ENCODE measurements around the gene SRSF2. TPM values are rescaled to one million over a fixed set of nuclear protein-coding genes. Genes with fewer than 3 reads are reported as not detected.

Gene SRSF2, protein sequence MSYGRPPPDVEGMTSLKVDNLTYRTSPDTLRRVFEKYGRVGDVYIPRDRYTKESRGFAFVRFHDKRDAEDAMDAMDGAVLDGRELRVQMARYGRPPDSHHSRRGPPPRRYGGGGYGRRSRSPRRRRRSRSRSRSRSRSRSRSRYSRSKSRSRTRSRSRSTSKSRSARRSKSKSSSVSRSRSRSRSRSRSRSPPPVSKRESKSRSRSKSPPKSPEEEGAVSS
- 163 and 201 TPM in 2 replicates for total RNA-seq

DNA sequence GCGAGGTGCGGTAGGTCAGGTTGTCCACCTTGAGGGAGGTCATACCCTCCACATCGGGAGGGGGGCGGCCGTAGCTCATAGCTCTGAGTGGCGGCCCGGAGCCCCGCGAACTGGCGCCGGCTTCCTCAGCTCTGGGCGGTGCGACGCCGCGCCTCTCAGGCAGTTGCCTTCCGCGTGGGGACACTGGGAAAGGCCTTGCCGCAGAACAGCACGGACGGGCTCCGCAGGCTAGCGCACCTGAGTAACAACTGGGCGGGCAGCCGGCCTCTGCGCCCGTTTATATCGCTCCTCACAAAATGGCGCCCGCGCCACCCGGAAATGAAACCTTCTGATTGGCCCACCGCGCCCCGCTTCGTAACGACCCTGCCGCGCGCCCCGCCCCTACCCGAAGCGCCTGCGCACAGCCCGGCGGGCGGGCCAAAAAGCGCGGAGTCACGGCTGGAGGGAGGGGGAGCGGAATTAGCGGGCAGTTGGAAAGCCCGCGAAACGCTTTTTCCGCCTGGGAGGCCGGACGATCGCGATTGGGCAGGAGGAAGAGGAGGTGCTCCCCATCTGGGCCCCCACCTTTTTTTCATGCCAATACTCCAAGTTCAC lies at the start of gene SRSF2:
SRSF2 (minus strand) TSS at position 250 of the 594 bp plus-strand sequence; CDS start at position 79, 171 bp downstream.

DNA sequence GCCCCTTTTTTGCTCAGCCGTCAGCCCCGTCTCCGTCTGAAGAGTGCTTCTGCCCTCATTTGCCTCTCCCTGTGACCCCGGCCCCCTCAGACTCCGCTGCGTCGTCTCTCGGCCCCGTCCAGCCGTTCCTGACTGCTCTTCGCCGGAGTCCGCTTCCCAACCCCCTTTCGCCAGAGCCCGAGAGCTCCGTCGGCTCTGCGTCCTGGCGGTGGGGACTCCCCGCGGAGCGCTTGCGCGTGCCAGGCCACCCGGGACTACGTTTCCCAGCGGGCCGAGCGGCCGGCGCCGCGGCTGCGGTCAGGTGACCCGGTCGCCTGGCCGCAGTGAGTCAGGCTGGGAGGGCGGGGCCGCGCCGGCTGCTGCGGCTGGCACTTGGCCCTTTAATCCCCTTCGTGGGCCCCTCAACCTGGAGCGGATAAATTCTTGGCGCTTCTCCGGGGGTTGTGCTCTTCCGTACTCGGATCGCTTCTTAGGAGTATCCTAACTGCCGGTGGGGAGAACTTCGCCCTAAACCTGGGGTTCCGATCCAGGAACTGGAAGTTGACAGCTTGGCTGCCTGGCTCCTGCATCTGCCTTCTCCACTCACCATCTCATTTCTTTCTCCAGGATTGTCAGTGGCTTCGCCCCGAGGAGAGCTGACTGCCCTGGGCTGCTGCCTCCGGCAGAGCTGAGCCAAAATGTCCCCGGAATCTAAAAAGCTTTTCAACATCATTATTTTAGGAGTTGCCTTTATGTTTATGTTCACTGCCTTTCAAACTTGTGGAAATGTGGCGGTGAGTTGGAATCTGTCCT lies 741 bp upstream of the SRSF2 start, which contains the start of gene MFSD11:
MFSD11 (plus strand) TSS at position 444 of the 792 bp plus-strand sequence; CDS start at position 678, 234 bp downstream.

DNA sequence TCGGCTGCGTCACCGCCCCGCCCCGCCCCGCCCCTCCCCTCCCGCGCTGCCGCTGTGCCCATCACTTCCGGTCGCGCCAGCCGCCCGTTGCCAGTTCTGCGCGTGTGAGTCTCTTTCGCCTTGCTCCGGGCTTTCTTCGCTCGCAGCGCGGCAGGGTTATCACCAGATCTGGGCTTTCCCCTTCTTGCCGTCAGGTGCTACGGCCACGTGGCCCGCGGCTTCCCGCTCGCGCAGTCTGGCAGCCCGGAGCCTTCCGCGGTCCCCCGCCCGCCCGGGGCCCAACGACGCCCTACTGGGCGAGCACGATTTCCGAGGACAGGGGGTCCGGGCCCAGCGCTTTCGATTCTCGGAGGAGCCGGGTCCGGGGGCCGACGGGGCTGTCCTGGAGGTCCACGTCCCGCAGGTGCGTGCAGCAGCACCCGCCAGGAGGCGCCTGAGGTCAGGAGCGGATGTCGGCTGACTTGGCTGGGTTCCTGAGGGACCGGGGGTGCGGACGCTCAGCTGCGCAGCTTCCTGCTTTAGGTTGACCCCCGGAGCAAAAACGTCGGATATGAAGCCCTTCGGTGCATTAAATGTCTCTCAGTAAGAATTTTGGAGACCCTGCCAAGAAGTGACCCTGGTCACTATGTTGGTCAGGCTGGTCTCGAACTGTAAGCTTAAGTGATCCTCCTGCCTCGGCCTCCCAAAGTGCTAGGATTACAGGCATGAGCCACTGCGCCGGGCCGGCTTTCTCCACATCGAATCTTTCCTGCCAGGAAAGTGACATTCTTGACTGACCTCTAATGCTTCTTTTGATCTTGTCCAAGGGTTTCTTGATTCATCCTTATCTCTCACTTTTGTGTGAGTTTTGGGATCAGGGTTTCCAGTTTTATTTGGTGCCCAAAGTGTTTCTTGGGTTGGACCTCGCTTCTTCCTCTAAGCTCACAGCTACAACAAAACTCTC lies 10.1 kb downstream of the SRSF2 start, which contains the start of gene METTL23:
METTL23 (plus strand) TSS at position 64 of the 943 bp plus-strand sequence. CDS start 2,872 bp downstream, outside the sequence.

DNA sequence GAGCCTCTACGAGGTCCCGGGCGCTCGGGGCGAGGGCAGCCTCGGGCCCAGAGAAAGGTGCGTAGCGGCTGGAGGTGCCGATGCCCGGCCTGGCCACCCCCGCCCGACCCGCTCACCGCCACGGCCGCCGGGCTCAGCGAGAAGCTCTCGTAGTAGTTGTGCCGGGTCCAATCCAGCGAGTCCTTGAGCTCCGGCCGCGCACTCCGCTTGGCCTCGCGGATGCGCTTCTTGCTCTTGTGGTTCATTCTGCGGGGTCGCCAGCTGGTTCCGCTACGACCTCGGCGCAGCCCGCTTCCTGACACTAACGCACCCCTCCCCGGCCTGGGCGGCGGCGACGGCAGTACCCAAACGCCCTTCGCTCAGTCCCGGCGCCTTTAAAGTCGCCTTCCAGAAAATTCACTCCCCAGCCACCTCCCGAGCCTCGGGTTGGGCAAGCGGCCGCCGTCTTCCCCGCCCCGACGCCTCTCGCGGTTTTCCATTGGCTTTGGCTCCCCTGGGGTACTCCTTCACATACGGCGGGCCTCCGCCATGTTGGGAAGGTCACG lies 10.8 kb downstream of the SRSF2 start, which contains the start of gene JMJD6:
JMJD6 (minus strand) TSS at position 376 of the 545 bp plus-strand sequence; CDS start at position 245, 131 bp downstream.

DNA sequence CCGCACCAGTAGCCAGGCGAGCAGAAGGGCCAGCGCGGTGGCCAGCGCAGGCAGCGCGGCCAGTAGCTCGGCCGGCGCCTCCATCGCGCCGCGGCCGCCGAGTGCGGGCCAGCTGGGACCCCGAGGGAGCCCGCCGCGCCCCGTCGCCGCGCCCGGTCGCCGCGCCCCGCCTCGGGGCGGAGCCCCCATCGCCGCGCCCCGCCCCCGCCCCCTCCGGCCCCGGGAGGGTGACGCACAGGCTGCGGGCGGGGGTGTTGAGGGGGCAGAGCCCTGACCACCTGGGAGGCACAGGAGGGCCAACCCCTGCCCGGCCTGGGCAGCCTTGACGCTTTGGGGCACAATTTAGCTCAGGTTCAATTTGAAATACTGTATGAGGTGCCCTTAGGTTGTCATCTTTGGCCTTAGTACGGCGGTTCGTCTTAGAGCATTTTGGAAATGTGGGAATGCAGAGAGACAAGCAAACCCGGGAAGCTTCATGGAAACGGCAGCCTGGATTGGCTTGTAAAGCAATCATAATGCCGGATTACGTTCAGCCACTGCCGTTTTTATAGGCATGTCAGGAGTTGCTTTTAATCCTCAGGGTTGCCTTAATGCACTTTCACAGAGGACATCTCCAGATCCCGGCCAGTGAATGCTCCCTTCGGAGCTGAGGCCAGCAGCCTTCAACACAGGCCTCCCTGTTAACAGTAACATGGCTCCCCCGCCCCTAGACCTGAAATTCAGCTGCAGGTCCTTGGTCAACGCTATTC lies 26.1 kb downstream of the SRSF2 start, which contains the start of gene MXRA7:
MXRA7 (minus strand) TSS at position 103 of the 749 bp plus-strand sequence; CDS start at position 84, 19 bp downstream.

Small RNA genes lying within 50 kb of the gene (small RNA-seq; reads per million reads assigned to genes)
- not detected for gene AC005837.3
- gene RF02271, result not detected
- not detected for gene RNU6-97P
- gene RNY4P36, result not detected

Other genes starting within 250 kb of the SRSF2 start
- gene RHBDF2, start 235.9 kb downstream of the SRSF2 start, total RNA-seq, result 1.1 and 5.1 TPM in 2 replicates
- gene CYGB, start 199.6 kb downstream of the SRSF2 start, total RNA-seq, result 13.9 and 19.1 TPM in 2 replicates
- gene PRCD, start 197.3 kb downstream of the SRSF2 start, total RNA-seq, result 4.0 and 4.1 TPM in 2 replicates
- gene ST6GALNAC2, start 151.5 kb downstream of the SRSF2 start, total RNA-seq, result 0.20 TPM in 1 of 2 replicates, not detected in the other
- gene ST6GALNAC1, start 93.6 kb downstream of the SRSF2 start, total RNA-seq, result not detected in 2 replicates
- 192 and 250 TPM in 2 replicates for gene MXRA7, start 26.4 kb downstream of the SRSF2 start, total RNA-seq
- gene JMJD6, start 10.7 kb downstream of the SRSF2 start, total RNA-seq, result 11.8 and 15.6 TPM in 2 replicates
- gene METTL23, start 10.5 kb downstream of the SRSF2 start, total RNA-seq, result 21.7 and 26.2 TPM in 2 replicates
- gene MFSD11, start 788 bp upstream of the SRSF2 start, total RNA-seq, result 23.1 and 23.9 TPM in 2 replicates
- gene MGAT5B, start 131.1 kb upstream of the SRSF2 start, total RNA-seq, result 0.20 and 0.37 TPM in 2 replicates